ENCODE measurements around the gene TRABD2A.

DNA sequence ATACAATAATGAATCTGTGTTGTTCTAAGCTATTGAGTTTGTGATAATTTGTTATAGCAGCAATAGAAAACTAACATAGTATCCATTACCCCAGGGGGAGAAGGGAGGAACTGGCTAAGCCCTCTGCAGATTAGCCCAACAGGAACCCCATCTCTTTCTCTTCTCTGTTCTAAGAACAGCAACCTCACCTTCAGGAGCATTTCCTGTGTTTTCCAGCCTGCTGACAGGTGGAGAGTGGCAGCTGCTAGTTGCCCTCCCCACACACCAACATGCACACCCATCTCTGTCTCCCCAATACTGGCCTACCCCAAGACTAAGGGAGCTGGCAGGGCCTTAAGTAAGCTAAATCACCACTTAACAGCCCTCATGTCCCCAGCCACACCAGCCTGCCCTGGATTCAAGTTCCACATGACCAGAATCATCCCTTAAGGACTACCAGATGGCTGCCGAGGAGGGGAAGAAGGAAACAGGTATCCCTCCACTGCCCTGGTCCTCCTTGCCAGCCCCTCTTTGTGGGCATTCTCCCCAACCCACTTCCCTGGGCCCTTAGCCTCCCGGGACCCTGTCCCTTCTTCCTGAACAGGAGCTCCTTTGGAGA is 52.8 kb downstream of the TRABD2A start:
- no peak for TF ChIP-seq POLR2A (IDR thresholded peaks at IDR 0.05)
- no peak for TF ChIP-seq POLR2AphosphoS5 (IDR thresholded peaks at IDR 0.05)

Data from stomach (tissue), 4 donors.